ENCODE data around the gene CCDC142.

The CCDC142 gene

DNA sequence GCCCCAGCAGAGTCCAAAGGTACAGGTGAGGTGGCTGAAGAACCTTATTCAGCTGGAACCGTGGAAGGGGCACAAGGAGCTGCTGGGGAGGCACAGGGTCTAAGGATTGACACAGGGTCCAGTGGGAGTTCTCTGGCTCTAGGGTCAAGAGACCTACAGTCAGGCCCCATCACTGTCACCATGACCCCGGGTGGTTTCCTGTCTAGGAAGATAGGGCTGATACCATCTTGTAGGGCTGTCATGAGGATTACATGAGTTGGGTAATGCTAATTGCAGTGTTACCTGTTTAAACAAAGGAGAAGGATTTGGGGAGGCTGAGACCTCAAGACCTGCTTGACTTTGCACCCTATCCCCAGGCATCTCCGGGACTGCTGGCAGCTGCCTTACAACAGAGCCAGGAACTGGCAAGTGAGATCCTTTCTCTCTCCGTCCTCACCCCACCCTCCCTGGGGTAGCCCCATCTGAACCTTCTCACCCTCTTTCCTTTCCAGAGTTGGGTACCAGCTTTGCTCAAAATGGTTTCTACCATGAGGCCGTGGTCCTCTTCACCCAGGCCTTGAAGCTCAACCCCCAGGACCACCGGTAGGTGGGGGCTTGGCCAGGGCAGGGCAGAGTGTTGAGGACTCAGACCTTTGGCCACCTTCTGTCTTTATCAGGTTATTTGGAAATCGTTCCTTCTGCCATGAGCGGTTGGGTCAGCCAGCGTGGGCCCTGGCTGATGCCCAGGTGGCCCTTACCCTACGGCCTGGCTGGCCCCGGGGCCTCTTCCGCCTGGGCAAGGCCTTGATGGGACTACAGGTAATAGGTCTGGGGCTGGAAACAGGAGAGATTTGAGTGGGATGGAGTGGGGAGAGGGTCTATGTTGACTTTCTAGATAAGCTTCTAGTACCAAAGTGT lies 9.1 kb upstream of the CCDC142 start:
- Histone ChIP-seq H3K4me1 (ENCODE audit: low read length) (no peaks in the 10 kb centered on the region), H3K4me2 (ENCODE audit: low read depth, low read length) (no peak overlapping the region), H3K79me2 (ENCODE audit: low read length) (no peaks in the 10 kb centered on the region), H3K27me3 (replicated peaks; ENCODE audit: insufficient read depth, low read length) (no peaks in the 10 kb centered on the region), H3K9me3 (replicated peaks; ENCODE audit: insufficient read depth, low read length) (no peaks in the 10 kb centered on the region), H4K20me1 (ENCODE audit: insufficient read depth, low read length) (no peaks in the 10 kb centered on the region), H3K27ac (ENCODE audit: low read length) (no peak overlapping the region), H3K4me3 (ENCODE audit: low read length) (no peak overlapping the region), H3K9ac (ENCODE audit: low read length) (no peak overlapping the region), H3F3A (ENCODE audit: insufficient read depth, low read length) (no peaks in the 10 kb centered on the region), H2AFZ (ENCODE audit: low read length) (no peak overlapping the region), H3K36me3 (replicated peaks; ENCODE audit: insufficient read depth, low read length) (no peaks in the 10 kb centered on the region), H3K9me2 (replicated peaks; ENCODE audit: insufficient read depth, low read length) (no peaks in the 10 kb centered on the region)
- TF ChIP-seq, protein P1, sequence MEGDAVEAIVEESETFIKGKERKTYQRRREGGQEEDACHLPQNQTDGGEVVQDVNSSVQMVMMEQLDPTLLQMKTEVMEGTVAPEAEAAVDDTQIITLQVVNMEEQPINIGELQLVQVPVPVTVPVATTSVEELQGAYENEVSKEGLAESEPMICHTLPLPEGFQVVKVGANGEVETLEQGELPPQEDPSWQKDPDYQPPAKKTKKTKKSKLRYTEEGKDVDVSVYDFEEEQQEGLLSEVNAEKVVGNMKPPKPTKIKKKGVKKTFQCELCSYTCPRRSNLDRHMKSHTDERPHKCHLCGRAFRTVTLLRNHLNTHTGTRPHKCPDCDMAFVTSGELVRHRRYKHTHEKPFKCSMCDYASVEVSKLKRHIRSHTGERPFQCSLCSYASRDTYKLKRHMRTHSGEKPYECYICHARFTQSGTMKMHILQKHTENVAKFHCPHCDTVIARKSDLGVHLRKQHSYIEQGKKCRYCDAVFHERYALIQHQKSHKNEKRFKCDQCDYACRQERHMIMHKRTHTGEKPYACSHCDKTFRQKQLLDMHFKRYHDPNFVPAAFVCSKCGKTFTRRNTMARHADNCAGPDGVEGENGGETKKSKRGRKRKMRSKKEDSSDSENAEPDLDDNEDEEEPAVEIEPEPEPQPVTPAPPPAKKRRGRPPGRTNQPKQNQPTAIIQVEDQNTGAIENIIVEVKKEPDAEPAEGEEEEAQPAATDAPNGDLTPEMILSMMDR (IDR thresholded peaks at IDR 0.05; ENCODE audit: low read length), result no peak
- no peak for TF ChIP-seq EZH2 (optimal IDR thresholded peaks at IDR 0.05; ENCODE audit: low read depth, low read length)
- no peak for DNase-seq

DNA sequence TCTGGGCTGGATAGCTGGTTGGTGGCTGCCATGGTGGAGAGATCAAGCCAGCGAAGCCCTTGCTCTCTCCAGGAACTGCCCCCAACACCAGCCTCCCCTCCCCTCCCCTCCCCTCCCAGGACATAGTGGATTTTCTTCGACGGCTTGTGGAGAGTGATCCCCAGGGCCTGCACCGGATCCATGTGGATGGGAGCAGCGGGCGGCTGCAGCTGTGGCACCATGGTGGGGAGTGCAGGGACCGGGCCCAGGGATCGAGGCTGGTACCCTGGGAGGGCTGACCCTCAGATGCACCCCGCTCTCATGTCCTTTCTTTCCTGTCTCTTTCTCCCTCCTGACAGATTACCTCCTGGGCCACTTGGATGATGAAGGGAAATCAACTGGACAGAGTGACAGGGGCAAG lies 7.1 kb upstream of the CCDC142 start:
- Histone ChIP-seq H3K4me3 (ENCODE audit: low read length) (no peak overlapping the region), H3K27ac (ENCODE audit: low read length) (no peak overlapping the region), H3K9ac (ENCODE audit: low read length) (no peak overlapping the region), H3K9me3 (replicated peaks; ENCODE audit: insufficient read depth, low read length) (no peaks in the 10 kb centered on the region), H2AFZ (ENCODE audit: low read length) (no peak overlapping the region), H3K9me2 (replicated peaks; ENCODE audit: insufficient read depth, low read length) (no peaks in the 10 kb centered on the region), H4K20me1 (ENCODE audit: insufficient read depth, low read length) (no peaks in the 10 kb centered on the region), H3K4me2 (ENCODE audit: low read depth, low read length) (no peak overlapping the region), H3F3A (ENCODE audit: insufficient read depth, low read length) (no peaks in the 10 kb centered on the region), H3K36me3 (replicated peaks; ENCODE audit: insufficient read depth, low read length) (no peaks in the 10 kb centered on the region), H3K27me3 (replicated peaks; ENCODE audit: insufficient read depth, low read length) (no peaks in the 10 kb centered on the region), H3K79me2 (ENCODE audit: low read length) (peaks cover 2% of the 10 kb centered on the region; the same call in 1 of the 2 replicates), H3K4me1 (ENCODE audit: low read length) (no peaks in the 10 kb centered on the region)
- DNase-seq, result no peak
- no peak for TF ChIP-seq EZH2phosphoT487 (IDR thresholded peaks at IDR 0.05; ENCODE audit: low read length)

DNA sequence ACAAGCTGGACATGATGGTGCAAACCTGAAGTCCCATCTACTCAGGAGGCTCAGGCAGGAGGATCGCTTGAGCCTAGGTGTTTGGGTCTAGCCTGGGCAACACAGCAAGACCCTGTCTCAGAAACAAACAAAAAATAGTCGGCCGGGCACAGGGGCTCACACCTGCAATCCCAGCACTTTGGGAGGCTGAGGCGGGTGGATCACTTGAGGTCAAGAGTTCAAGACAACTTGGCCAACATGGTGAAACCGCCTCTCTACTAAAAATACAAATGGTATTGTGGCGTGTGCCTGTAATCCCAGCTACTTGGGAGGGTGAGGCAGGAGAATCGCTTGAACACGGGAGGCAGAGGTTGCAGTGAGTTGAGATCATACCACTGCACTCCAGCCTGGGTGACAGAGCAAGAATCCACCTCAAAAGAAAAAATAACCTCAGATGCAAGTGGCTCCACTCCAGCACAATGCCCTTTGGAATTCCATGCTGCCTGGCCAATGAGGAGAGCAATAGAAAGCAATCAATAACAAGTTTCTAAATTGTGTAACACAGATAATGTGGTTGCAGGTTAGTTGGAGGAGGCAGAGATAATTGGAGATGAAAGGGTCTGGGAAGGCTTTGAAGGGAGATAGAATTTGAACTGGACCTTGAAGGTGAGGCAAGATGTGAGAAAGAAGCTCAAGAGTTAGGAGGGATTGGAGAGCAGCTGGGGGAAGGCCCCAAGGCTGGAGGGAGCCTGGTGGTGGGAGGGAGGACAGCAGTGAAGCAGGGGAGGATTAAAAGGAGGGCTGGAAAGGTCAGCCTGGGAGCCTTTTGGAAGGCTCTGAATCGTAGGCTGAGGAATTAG lies 6.1 kb upstream of the CCDC142 start:
- no peaks in the 10 kb centered on the region for H3K9me2 ChIP-seq (replicated peaks; ENCODE audit: insufficient read depth, low read length)
- no peak overlapping the region for H3K27ac ChIP-seq (ENCODE audit: low read length)
- no peak overlapping the region for H2AFZ ChIP-seq (ENCODE audit: low read length)
- H3K9ac ChIP-seq (ENCODE audit: low read length), result no peak overlapping the region
- H3K4me1 ChIP-seq (ENCODE audit: low read length), result no peaks in the 10 kb centered on the region
- H3K9me3 ChIP-seq (replicated peaks; ENCODE audit: insufficient read depth, low read length), result no peaks in the 10 kb centered on the region
- no peak overlapping the region for H3K4me3 ChIP-seq (ENCODE audit: low read length)
- H3K4me2 ChIP-seq (ENCODE audit: low read depth, low read length), result no peak overlapping the region
- no peak for TF ChIP-seq EZH2 (optimal IDR thresholded peaks at IDR 0.05; ENCODE audit: low read depth, low read length)
- TF ChIP-seq EZH2phosphoT487 (IDR thresholded peaks at IDR 0.05; ENCODE audit: low read length), result no peak
- TF ChIP-seq, protein P1 (IDR thresholded peaks at IDR 0.05; ENCODE audit: low read length), result no peak
- H3K27me3 ChIP-seq (replicated peaks; ENCODE audit: insufficient read depth, low read length), result no peaks in the 10 kb centered on the region
- H3F3A ChIP-seq (ENCODE audit: insufficient read depth, low read length), result no peaks in the 10 kb centered on the region
- DNase-seq, result no peak
- no peaks in the 10 kb centered on the region for H3K36me3 ChIP-seq (replicated peaks; ENCODE audit: insufficient read depth, low read length)
- peaks cover 4% of the 10 kb centered on the region for H3K79me2 ChIP-seq (ENCODE audit: low read length)
- no peaks in the 10 kb centered on the region for H4K20me1 ChIP-seq (ENCODE audit: insufficient read depth, low read length)

Data from MM.1S (cell line).